ENCODE measurements around the gene NFAT5. TPM values are rescaled to one million over a fixed set of nuclear protein-coding genes. Genes with fewer than 3 reads are reported as not detected.

Gene NFAT5
- polyA plus RNA-seq, 2 of the 4 experiments (the other 2 are of a cell fraction) = 9.5 to 45.1 TPM

DNA sequence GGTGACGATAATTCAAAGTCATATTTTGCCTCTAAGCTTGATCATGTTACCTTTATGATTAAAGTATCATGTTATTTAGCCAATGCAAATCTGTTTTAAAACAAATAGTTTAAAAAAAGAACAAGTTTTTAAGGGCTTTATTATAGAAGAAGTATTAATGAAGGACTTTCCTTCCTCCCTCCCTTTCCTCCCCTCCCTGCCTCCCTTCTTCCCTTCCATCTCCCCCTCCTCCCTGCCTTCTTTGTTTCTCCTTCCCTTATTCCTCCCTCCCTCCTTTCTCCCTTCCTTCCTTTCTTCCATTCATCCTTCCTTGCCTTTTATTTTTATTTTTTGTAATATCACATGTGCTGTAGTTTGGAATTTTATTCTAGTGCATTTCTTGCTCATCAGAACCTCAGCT, 134.1 kb downstream of the NFAT5 start:
- TF ChIP-seq TFCP2L1 (CRISPR knock-in tag; IDR thresholded peaks at IDR 0.05) (no peak), SREBF2 (IDR thresholded peaks at IDR 0.05) (no peak), JUN (IDR thresholded peaks at IDR 0.05) (no peak), SMC3 (IDR thresholded peaks at IDR 0.05) (no peak), JUNB (IDR thresholded peaks at IDR 0.05) (no peak), CEBPB (IDR thresholded peaks at IDR 0.05) (no peak), TP53 (CRISPR knock-in tag; IDR thresholded peaks at IDR 0.05) (no peak), BHLHE40 (IDR thresholded peaks at IDR 0.05; ENCODE audit: low read depth, low read length) (no peak), EHF (CRISPR knock-in tag; IDR thresholded peaks at IDR 0.05) (no peak), HOXA7 (CRISPR knock-in tag; IDR thresholded peaks at IDR 0.05) (no peak), NR3C1 (IDR thresholded peaks at IDR 0.05) (no peak)
- TF ChIP-seq, protein P1, sequence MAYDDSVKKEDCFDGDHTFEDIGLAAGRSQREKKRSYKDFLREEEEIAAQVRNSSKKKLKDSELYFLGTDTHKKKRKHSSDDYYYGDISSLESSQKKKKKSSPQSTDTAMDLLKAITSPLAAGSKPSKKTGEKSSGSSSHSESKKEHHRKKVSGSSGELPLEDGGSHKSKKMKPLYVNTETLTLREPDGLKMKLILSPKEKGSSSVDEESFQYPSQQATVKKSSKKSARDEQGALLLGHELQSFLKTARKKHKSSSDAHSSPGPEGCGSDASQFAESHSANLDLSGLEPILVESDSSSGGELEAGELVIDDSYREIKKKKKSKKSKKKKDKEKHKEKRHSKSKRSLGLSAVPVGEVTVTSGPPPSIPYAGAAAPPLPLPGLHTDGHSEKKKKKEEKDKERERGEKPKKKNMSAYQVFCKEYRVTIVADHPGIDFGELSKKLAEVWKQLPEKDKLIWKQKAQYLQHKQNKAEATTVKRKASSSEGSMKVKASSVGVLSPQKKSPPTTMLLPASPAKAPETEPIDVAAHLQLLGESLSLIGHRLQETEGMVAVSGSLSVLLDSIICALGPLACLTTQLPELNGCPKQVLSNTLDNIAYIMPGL (CRISPR knock-in tag; IDR thresholded peaks at IDR 0.05; ENCODE audit: borderline replicate concordance) = no peak
- TF ChIP-seq, protein P2, sequence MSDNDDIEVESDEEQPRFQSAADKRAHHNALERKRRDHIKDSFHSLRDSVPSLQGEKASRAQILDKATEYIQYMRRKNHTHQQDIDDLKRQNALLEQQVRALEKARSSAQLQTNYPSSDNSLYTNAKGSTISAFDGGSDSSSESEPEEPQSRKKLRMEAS (IDR thresholded peaks at IDR 0.05) = no peak
- FAIRE-seq = no peak
- no peak overlapping the region for H3K4me3 ChIP-seq
- no peaks in the 10 kb centered on the region for H3K9me3 ChIP-seq
- WGBS (ENCODE audit: missing lambda C conversion rate) = 100% methylated on average over 1 of the region's 1 CpG
- DNase-seq (ENCODE audit: low read depth in 1 of 2, low spot score in 1 of 2) = no peak
- ATAC-seq = no peak
- ChIA-PET CTCF (interaction anchor here (0.6 to 2.7 kb wide), 5 partner anchors 10 to 950 kb away, joined by 3 to 9 read pairs (median 4); partner anchors contain the start of gene NOB1), POLR2A (no interaction called here)
- no peak overlapping the region for H3K27ac ChIP-seq
- no peak overlapping the region for H3K4me2 ChIP-seq
- H3K4me1 ChIP-seq = peaks cover 29% of the 10 kb centered on the region

DNA sequence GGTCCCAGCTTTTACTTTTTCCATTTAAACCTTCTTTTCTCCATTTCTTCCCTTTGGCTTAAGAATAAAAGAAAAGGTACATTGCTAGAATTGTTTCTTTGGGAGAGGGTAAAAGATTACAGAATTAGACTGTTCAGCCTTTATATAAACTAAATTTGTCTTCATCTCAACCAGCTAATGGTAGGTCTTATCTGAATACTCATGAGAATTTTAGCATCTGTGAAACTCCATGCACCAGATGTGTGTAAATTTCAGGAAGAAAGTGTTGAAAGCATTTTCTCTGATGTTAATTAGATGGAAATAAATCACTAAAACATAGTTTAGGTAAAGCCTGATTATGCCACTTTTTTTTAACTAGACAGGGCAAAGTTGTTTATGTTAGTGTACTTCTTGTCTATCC, 135.7 kb downstream of the NFAT5 start:
- POLR2A ChIA-PET = interaction anchor here (0.6 kb wide), 1 partner anchor 140 kb away, joined by 3 read pairs; no protein-coding TSS in a partner anchor
- Histone ChIP-seq H3K4me2 (no peak overlapping the region), H3K4me1 (peaks cover 28% of the 10 kb centered on the region), H3K27ac (no peak overlapping the region), H3K4me3 (no peak overlapping the region), H3K9me3 (no peaks in the 10 kb centered on the region)
- no peak for TF ChIP-seq HEYL (CRISPR knock-in tag; IDR thresholded peaks at IDR 0.05)
- TF ChIP-seq, protein P1 (CRISPR knock-in tag; IDR thresholded peaks at IDR 0.05; ENCODE audit: borderline replicate concordance) = no peak
- no peak for TF ChIP-seq JUNB (IDR thresholded peaks at IDR 0.05)
- TF ChIP-seq MAFK (IDR thresholded peaks at IDR 0.05; ENCODE audit: partially characterized antibody) = no peak
- TF ChIP-seq, protein P3, sequence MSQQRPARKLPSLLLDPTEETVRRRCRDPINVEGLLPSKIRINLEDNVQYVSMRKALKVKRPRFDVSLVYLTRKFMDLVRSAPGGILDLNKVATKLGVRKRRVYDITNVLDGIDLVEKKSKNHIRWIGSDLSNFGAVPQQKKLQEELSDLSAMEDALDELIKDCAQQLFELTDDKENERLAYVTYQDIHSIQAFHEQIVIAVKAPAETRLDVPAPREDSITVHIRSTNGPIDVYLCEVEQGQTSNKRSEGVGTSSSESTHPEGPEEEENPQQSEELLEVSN (IDR thresholded peaks at IDR 0.05; ENCODE audit: borderline replicate concordance, low read depth) = no peak
- peak; percentile 63 for FAIRE-seq
- no peak for ATAC-seq
- DNase-seq (ENCODE audit: low read depth in 1 of 2, low spot score in 1 of 2) = no peak
- CTCF ChIA-PET = interaction anchor here (2.7 to 3.9 kb wide), 2 partner anchors 8 to 304 kb away, joined by 9 to 24 read pairs; no protein-coding TSS in a partner anchor

DNA sequence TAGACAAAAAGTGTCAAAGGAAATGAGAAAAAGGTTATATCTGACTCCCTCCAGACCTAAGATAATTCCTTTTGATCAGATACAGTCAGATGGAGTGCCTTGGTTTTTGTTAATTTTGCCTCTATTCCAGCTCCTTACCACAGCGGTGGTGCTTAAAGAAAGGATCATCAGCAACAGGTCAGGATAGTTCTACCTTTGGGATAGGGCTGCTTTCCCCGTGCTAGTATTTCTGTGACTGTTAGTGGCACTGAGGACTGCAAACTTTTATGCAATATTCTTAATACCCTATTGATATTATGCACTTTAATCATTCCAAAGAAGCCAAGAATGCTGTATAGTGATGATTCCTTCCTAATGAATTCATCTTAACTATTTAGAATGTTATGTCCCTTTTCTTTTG, 136.1 kb downstream of the NFAT5 start:
- 78% methylated on average over 2 of the region's 2 CpGs for WGBS (ENCODE audit: missing lambda C conversion rate)
- Histone ChIP-seq H3K4me1 (peaks cover 32% of the 10 kb centered on the region), H3K4me3 (no peak overlapping the region), H3K9me3 (no peaks in the 10 kb centered on the region), H3K27ac (no peak overlapping the region), H3K4me2 (no peak overlapping the region)
- ATAC-seq = peak in 1 of 2 experiments; percentile 9; a peak in 2 of 6 replicates
- no peak for DNase-seq (ENCODE audit: low read depth in 1 of 2, low spot score in 1 of 2)
- FAIRE-seq = no peak
- TF ChIP-seq TFCP2L1 (CRISPR knock-in tag; IDR thresholded peaks at IDR 0.05) (0 out of 2 replicates have a peak, but pooled peaks have one; percentile 17), RFX5 (IDR thresholded peaks at IDR 0.05) (no peak), NR3C1 (IDR thresholded peaks at IDR 0.05) (no peak), CHD2 (IDR thresholded peaks at IDR 0.05; ENCODE audit: low read length, partially characterized antibody) (no peak)
- TF ChIP-seq, protein P1 (CRISPR knock-in tag; IDR thresholded peaks at IDR 0.05; ENCODE audit: borderline replicate concordance) = no peak
- TF ChIP-seq, protein P4, sequence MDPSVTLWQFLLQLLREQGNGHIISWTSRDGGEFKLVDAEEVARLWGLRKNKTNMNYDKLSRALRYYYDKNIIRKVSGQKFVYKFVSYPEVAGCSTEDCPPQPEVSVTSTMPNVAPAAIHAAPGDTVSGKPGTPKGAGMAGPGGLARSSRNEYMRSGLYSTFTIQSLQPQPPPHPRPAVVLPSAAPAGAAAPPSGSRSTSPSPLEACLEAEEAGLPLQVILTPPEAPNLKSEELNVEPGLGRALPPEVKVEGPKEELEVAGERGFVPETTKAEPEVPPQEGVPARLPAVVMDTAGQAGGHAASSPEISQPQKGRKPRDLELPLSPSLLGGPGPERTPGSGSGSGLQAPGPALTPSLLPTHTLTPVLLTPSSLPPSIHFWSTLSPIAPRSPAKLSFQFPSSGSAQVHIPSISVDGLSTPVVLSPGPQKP (IDR thresholded peaks at IDR 0.05; ENCODE audit: low read depth, low read length) = no peak
- ChIA-PET POLR2A (no interaction called here), CTCF (interaction anchor here (2.7 to 3.9 kb wide), 2 partner anchors 8 to 305 kb away, joined by 9 to 24 read pairs; no protein-coding TSS in a partner anchor)
